Left lung (tissue), 10 donors: Measurements from ENCODE around the gene POC1A. TPM values are rescaled to one million over a fixed set of nuclear protein-coding genes. Genes with fewer than 3 reads are reported as not detected.
"Not testable (repeated sequence)": the region's sequence is repeated elsewhere in the genome, so short reads cannot be mapped to it uniquely, and the experiment has no call there.

Experiments
- ATAC-seq: fragments of 200-7000 bp; cut with Tn5 transposase; one replicate; pipeline ENCODE4 v1.9.1; 2020; ENCODE audit warnings: moderate library complexity
- DNase-seq, 4 donors: peaks; one replicate each; pipeline ENCODE4 v3.0.0-alpha.2; 2013 to 2020
- H3K27ac ChIP-seq, 2 donors: fragments of 200-600 bp; sonication (generic) in 1 of 2; one replicate each; pipeline versions ENCODE4 v1.5.0 to v1.8.0; 2020 to 2021
- H3K27me3 ChIP-seq, 2 donors: fragments of 200-600 bp; sonication (generic) in 1 of 2; one replicate each; pipeline versions ENCODE4 v1.5.0 to v1.8.0; 2020 to 2021
- H3K36me3 ChIP-seq, 2 donors: fragments of 200-600 bp; sonication (generic) in 1 of 2; one replicate each; pipeline versions ENCODE4 v1.5.0 to v1.8.0; 2020 to 2021
- H3K4me1 ChIP-seq, 2 donors: fragments of 200-600 bp; one replicate each; pipeline ENCODE4 v1.8.0; 2021
- H3K4me3 ChIP-seq, 2 donors: fragments of 200-600 bp; sonication (generic) in 1 of 2; one replicate each; pipeline versions ENCODE4 v1.5.0 to v1.8.0; 2020 to 2021; ENCODE audit warnings: mild to moderate bottlenecking in 1 of 2
- H3K9me3 ChIP-seq, 2 donors: fragments of 200-600 bp; sonication (generic) in 1 of 2; one replicate each; pipeline versions ENCODE4 v1.5.0 to v1.8.0; 2020 to 2021
- intact Hi-C, 2 donors: fragments of 100-400 bp; cut with DNase I; formaldehyde crosslinking; loops; one replicate each; pipeline versions ENCODE4 v1.11.2 to v1.14.2; 2022
- polyA plus RNA-seq, 6 donors: library from polyadenylated mRNA; unstranded; fragments of 120-200 nt; gene quantifications; one replicate each; pipeline ENCODE4 v1.2.1, GENCODE V29; 2013; ENCODE audit not compliant: insufficient read length in 6 of 6
- total RNA-seq, 2 donors: library from RNA; stranded (reverse); fragmentation: NEBNext Ultra II Directional; extraction: Animal tissue kit (Norgen Biotek cat#: 25700); gene quantifications; one replicate each; pipeline ENCODE4 v1.2.1, GENCODE V29; 2021
- TF ChIP-seq, protein P1 (sequence below), 2 donors: fragments of 200-600 bp; sonication (generic) in 1 of 2; IDR thresholded peaks; one replicate each; pipeline versions ENCODE4 v1.5.0 to v1.8.0; 2021; ENCODE audit warnings: antibody characterized with exemption in 2 of 2
- donor health status: DM: no; HTN: yes; CAD: no.
- donor health status: DM: no; HTN: no; CAD: no.

Gene POC1A
- total and polyA plus RNA-seq, 8 donors: 5.3 to 16.5 (median 8.3) TPM

- intact Hi-C loops: no loop called here
- no peak overlapping the region for H3K4me3 ChIP-seq
- H3K27ac ChIP-seq: no peak overlapping the region
- no peaks in the 10 kb centered on the region for H3K36me3 ChIP-seq
- TF ChIP-seq, protein P1, sequence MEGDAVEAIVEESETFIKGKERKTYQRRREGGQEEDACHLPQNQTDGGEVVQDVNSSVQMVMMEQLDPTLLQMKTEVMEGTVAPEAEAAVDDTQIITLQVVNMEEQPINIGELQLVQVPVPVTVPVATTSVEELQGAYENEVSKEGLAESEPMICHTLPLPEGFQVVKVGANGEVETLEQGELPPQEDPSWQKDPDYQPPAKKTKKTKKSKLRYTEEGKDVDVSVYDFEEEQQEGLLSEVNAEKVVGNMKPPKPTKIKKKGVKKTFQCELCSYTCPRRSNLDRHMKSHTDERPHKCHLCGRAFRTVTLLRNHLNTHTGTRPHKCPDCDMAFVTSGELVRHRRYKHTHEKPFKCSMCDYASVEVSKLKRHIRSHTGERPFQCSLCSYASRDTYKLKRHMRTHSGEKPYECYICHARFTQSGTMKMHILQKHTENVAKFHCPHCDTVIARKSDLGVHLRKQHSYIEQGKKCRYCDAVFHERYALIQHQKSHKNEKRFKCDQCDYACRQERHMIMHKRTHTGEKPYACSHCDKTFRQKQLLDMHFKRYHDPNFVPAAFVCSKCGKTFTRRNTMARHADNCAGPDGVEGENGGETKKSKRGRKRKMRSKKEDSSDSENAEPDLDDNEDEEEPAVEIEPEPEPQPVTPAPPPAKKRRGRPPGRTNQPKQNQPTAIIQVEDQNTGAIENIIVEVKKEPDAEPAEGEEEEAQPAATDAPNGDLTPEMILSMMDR (IDR thresholded peaks at IDR 0.05): no peak
- H3K27me3 ChIP-seq: no peaks in the 10 kb centered on the region
- DNase-seq (no peak), ATAC-seq (no peak)
- no peaks in the 10 kb centered on the region for H3K9me3 ChIP-seq
- no peaks in the 10 kb centered on the region for H3K4me1 ChIP-seq
Observed at GRCh38 chr3:52167240-52167639, 13.0 kb upstream of the POC1A start.

DNA sequence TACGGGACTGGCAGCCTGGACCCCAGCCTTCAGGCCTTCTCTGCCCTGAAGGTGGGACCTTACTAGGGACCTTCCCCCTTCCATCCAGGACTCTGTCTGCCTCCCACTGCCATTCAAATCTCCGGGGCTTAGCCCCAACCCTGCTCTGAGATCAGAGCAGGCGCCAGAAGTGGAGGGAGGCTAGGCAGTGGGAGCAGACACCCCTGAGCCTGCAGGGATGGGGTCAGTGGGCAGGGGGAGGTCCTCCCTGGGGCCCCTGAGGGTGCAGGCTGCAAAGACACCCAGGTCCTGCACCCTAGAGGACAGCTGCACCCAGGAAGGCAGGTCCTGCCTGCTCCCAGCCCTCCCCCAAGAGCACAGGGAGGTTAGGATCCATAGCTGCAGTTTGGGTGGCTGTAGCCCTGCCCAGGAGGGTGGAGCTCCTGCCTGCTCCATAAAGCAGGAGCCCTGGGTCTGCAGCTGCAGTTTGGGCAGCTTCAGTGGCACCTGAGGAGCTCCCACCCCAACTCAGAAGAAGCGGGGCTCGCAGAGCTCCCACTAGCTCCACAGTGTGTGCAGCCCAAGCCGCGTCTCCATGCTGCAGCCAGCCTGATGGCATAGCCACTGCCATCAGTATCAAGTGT lies 8.1 kb upstream of the POC1A start:
- TF ChIP-seq, protein P1 (IDR thresholded peaks at IDR 0.05): no peak
- no peaks in the 10 kb centered on the region for H3K36me3 ChIP-seq
- H3K4me3 ChIP-seq: no peak overlapping the region
- H3K9me3 ChIP-seq: no peaks in the 10 kb centered on the region
- intact Hi-C loops: no loop called here
- H3K4me1 ChIP-seq: no peaks in the 10 kb centered on the region
- DNase-seq: no peak
- no peaks in the 10 kb centered on the region for H3K27me3 ChIP-seq
- H3K27ac ChIP-seq: no peak overlapping the region
- ATAC-seq: no peak

GRCh38 chr3:52159503-52159902 lies 5.3 kb upstream of the POC1A start:
- Histone ChIP-seq H3K4me3 (no peak overlapping the region), H3K4me1 (peaks cover 0 to 7% of the 10 kb centered on the region in 2 donors), H3K27ac (no peak overlapping the region), H3K9me3 (no peaks in the 10 kb centered on the region), H3K36me3 (no peaks in the 10 kb centered on the region), H3K27me3 (no peaks in the 10 kb centered on the region)
- no peak for ATAC-seq
- no peak for DNase-seq
- TF ChIP-seq, protein P1 (IDR thresholded peaks at IDR 0.05): no peak
- intact Hi-C loops: no loop called here

- Histone ChIP-seq H3K36me3 (no peaks in the 10 kb centered on the region), H3K9me3 (no peaks in the 10 kb centered on the region), H3K27me3 (no peaks in the 10 kb centered on the region), H3K4me3 (no peak overlapping the region), H3K27ac (no peak overlapping the region), H3K4me1 (peaks cover 6 to 16% of the 10 kb centered on the region in 2 donors)
- intact Hi-C loops: no loop called here
- no peak for DNase-seq
- ATAC-seq: no peak
- TF ChIP-seq, protein P1 (IDR thresholded peaks at IDR 0.05): no peak
Observed at GRCh38 chr3:52155912-52156311, 1.7 kb upstream of the POC1A start.

- TF ChIP-seq, protein P1 (IDR thresholded peaks at IDR 0.05): no peak
- DNase-seq (peak in 1 of 4 donors; percentile 75), ATAC-seq (peak; percentile 3)
- Histone ChIP-seq H3K4me3 (peak overlapping the region; percentile 65 to 87), H3K4me1 (peaks cover 6 to 16% of the 10 kb centered on the region in 2 donors), H3K9me3 (no peaks in the 10 kb centered on the region), H3K27me3 (no peaks in the 10 kb centered on the region), H3K27ac (peak overlapping the region; percentile 84 to 95), H3K36me3 (peaks cover 0 to 4% of the 10 kb centered on the region in 2 donors)
- intact Hi-C loops: no loop called here
Observed at GRCh38 chr3:52153389-52154096, 680 bp downstream of the POC1A start.

- intact Hi-C loops, ATAC-seq: not testable (repeated sequence)
Observed at GRCh38 chr3:52151991-52152390, 2.2 kb downstream of the POC1A start.

More at GRCh38 chr3:52151991-52152390, 2.2 kb downstream of the POC1A start:
- not testable (repeated sequence) for H3K9me3 ChIP-seq, H3K4me3 ChIP-seq, H3K36me3 ChIP-seq, DNase-seq, H3K27ac ChIP-seq, H3K27me3 ChIP-seq
- H3K4me1 ChIP-seq: peaks cover 6 to 16% of the 10 kb centered on the region in 2 donors
